Endothelial cell of umbilical vein (primary cell): Measurements from ENCODE around the gene RPL4.

Experiments
- CTCF ChIP-seq, 2 donors: IDR thresholded peaks; 1 replicate in 1 of 2; 2 replicates in 1 of 2; pipeline ENCODE4 v1.5.1; 2011; ENCODE audit warnings: low read length in 2 of 2, mild to moderate bottlenecking in 2 of 2, moderate library complexity in 2 of 2, control low read depth in 1 of 2, inconsistent platforms in 1 of 2, low read depth in 1 of 2; ENCODE audit not compliant: insufficient read depth in 1 of 2; ENCODE audit errors: extremely low read depth in 1 of 2
- EZH2 ChIP-seq: IDR thresholded peaks from 2 replicates; pipeline ENCODE4 v1.6.1; 2012; ENCODE audit warnings: borderline replicate concordance, low read depth, mild to moderate bottlenecking, moderate library complexity, low read length, inconsistent platforms; ENCODE audit not compliant: severe bottlenecking
- POLR2AphosphoS5 ChIP-seq: IDR thresholded peaks from 2 replicates; pipeline ENCODE4 v1.6.1; 2012; ENCODE audit warnings: low read depth, mild to moderate bottlenecking, control low read depth, low read length, moderate library complexity; ENCODE audit not compliant: insufficient read depth

GRCh38 chr15:66514586-66514985 lies 9.9 kb upstream of the RPL4 start:
- TF ChIP-seq POLR2AphosphoS5 (no peak), CTCF (IDR thresholded peaks at IDR 0.05; ENCODE audit: extremely low read depth in 1 of 2, insufficient read depth in 1 of 2, low read depth in 1 of 2, low read length in 2 of 2) (no peak), EZH2 (no peak)
